GM12892 (cell line): ENCODE data around the gene MYOZ1.

Source experiments
- POLR2A ChIP-seq: IDR thresholded peaks from 2 replicates; pipeline ENCODE4 v1.6.1; 2011; ENCODE audit warnings: low read depth, low read length, control low read depth
- POLR2AphosphoS5 ChIP-seq: IDR thresholded peaks from 2 replicates; pipeline ENCODE4 v1.6.1; 2011; ENCODE audit warnings: low read depth, low read length, control low read depth
- TAF1 ChIP-seq: IDR thresholded peaks from 2 replicates; pipeline ENCODE4 v1.6.1; 2011; ENCODE audit warnings: low read depth, mild to moderate bottlenecking, control low read depth, low read length, borderline replicate concordance

- no peak for TF ChIP-seq POLR2AphosphoS5
- no peak for TF ChIP-seq TAF1
- TF ChIP-seq POLR2A: no peak
Observed at GRCh38 chr10:73635781-73636180, 5.5 kb downstream of the MYOZ1 start.
